Activated naive CD4-positive, alpha-beta T cell treated with Interleukin-2 at 50 U/mL for 16 hours (primary cell): ENCODE results near the gene ATOH7.
"Not testable (repeated sequence)": the region's sequence is repeated elsewhere in the genome, so short reads cannot be mapped to it uniquely, and the experiment has no call there.

Source experiments
- DNase-seq: peaks from one replicate; pipeline ENCODE4 v3.0.0-alpha.2; 2020

Gene ATOH7

DNA sequence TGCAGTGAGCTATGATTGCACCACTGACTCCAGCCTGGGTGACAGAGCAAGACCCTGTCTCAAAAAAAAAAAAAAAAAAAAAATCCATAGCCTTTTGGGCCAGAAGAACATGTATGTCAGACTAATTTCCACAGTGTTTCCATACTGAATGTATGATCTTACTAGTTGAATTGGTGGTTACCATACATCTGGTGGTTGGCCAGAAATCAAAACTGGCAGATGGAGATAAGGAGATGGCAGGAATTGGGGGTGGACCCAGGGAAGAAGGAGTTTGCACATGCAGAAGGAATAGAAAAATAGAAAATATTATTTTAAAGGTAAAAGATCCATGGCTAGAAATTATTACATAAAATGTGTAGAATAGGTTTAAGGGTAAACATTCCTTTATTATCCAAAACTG is 3.7 kb upstream of the ATOH7 start:
- DNase-seq = no peak

DNA sequence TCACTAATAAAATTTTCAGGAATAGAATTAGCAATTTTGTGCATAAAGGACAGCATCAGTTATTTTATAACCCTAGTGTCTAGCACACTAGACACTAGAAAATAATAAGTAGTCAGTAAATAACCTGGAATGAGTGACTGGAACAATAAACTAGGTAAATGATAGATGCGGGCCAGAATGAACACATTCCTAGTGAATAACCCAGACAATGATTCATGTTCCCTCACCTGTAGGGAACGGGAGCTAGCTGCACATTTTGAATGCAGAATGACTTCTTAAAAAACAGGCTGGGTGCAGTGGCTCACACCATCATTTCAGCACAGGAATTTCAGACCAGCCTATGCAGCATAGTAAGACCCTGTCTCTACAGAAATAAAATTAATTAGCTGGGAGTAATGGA is 3.2 kb upstream of the ATOH7 start:
- no peak for DNase-seq

DNA sequence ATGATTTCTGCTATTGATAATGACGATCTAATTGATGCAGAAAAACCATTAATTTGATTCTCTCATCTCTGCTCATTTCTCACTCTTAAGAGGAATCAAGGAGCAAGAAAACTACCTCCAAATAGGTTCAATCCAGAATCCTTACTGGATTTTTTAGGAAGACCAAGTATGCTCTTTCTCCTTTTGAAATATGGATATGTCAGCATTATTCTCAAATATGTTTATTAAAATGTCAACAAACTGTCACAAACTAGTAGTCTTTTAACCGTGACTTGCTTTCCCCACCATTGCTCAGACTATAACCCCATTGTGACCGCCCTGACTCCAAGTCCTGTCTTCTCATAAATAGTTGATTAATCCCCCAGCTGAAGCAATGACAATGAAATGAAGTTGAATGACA is 1.1 kb upstream of the ATOH7 start:
- no peak for DNase-seq

DNA sequence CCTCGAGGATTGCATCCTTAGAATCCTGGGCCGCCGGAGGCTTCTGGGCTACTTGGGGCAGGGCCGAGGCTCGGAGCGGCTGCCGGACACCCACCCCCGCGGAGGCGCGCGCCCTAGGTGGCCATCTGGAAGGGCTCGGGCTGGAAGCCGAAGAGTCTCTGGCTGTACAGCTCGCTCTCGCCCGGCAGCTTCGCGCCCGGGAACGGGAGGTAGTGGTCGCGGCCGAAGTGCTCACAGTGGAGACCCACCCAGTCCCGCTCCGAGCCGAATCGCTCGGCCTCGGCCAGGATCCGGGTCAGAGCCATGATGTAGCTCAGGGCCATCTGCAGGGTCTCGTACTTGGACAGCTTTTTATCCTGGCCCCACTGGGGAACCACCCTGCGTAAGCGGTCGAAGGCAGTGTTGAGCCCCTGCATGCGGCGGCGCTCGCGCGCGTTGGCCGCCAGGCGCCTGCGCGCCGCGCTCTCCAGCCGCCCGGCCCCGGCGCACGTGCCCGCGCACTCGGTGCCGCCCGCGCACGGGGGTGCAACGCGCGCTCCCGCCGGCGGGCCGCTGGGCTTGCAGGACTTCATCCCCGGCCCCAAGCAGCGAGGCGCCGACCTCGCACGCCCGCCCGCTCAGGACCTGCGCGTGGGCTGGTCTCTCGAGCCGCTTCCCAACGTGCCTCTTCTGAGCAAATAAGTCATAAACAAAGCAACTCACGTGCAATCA is 652 bp downstream of the ATOH7 start:
- peak; percentile 21 for DNase-seq

DNA sequence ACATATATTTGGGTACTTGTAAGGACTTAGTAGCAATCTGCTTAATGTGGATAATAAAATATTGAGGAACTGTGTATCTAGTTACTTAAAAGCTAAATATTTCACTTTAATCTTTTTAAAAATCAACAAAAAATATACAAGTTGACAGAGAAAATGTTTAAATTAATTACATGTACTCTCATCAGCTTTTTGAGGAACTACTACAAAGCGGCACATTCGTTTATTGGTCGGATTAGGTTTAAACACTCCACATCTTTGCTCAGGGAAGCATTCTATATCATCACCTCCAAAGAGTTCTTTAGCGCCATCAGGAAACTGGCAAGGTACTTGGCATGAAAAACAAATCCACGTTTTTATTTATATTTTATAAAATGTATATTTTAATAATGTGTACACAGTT is 1.6 kb downstream of the ATOH7 start:
- no peak for DNase-seq

DNA sequence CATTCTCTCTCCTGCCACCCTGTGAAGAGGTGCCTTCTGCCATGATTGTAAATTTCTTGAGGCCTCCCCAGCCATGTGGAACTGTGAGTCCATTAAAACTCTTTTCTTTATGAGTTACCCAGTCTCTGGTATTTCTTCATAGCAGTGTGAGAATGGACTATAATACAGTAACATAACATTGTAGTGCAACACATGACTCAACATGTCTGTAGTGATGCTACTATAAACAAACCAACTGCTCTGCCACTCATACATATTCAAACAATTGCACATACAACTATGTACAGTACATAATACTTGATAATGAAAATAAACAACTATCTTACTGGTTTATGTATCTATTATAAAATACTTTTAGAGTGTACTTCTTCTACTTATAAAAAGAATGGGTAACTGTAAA is 7.1 kb downstream of the ATOH7 start:
- DNase-seq = no peak

DNA sequence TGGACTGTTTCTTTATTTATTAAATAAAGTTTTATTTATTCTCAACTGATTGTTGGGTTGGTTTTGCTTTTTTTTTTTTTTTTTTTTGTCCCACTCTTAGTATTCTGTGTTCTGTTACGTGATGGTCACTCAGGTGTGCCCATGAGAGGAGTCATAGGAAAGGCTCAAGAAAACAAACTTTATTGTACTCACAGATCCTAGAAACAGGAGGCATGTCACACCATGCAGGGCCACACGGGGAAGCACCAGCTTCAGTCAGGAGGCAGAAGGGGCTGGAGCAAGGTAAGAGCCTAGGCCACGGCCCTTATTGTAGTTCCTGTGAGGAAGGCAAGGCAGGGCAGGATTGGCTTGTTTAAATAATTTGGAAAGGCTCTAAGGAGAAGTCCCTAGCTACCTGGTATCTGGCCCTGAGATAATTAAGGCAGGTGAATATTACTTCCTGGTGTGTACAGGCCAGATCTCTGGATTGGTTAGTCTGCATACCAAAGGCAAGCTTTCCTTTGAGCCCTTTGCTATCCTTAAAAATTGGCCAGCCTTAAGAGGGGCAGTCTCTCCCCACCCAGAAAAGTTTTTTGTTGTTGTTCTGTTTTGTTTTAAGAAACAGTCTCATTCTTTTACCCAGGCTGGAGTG is 8.3 kb downstream of the ATOH7 start:
- DNase-seq = no peak

DNA sequence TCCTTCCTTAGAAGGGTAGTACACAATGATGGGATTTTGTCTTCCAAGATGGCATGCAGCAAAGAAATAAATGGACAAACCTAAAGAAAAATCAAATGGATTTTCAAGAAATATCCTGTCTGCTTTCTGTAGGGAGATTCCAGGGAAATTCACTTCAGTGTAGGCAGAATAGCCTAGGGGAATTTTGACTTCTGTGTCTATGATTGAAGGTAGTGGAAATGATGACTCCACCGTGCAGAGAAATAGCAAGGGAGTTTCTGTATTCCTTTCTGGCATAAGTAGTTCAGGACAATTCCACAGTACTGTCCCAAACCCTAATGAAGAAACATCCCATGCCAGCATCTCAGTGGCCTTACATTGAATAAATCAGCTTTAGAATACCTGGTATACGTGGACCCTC is 9.5 kb downstream of the ATOH7 start:
- DNase-seq = no peak

DNA sequence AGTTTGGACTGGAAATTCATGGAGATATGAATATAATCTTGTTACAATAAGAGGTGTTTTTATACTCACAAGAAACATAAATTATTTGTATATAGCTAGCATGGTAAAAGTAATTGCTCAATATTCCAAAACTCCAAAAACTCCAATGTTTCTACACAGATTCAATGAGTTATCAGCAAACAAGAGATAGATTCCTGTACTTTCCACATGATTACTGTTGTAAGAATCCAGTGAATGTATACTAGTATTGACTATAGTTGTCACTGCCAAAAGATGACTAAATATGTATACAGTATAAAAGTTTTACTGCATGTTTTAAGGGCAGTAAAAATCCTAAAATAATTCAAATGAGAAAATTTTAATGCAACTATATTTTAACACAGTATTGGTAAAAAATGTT is 10.7 kb downstream of the ATOH7 start:
- no peak for DNase-seq

DNA sequence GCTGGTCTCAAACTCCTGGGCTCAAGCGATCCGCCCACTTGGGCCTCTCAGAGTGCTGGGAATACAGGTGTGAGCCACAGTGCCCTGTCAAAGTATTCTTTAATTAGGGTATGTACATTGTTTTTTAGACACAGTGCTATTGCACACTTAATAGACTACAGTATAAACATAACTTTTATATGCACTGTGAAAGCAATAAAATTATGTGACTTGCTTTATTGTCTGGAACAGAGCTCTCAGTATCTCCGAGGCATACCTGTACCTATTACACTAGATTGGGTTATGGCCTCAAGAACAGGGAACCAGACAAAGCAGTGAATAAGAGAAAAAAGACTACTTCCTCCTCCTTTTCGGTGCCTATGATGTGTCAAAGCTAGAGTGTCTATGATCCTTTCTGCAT is 13.1 kb downstream of the ATOH7 start:
- DNase-seq = no peak

DNA sequence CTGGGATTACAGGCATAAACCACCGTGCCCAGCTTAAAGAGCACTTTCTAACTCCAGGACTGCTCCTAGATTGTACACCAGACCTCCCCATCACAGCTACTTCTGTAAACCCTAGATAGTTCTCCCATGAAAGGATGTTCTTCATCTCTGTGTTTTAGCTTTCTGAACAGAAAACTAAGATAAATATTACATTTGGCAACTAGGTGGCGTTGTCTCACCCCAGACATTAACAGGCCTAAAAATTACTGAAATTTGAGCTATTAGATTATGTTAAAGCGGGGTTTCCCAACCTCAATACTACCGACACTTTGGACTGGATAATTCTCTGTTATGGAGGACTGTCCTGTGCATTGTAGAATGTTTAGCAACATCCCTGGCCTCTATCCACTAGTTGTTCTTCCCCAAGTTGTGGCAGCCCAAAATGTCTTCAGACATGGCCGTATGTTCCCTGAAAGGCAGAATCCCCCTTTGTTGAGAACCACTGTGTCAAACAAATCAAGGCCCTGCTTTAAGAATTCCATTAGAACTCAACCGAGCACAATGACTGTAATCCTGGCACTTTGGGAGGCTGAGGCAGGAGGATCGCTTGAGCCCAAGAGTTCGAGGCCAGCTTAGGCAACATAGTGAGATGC is 19.1 kb downstream of the ATOH7 start:
- DNase-seq = no peak

DNA sequence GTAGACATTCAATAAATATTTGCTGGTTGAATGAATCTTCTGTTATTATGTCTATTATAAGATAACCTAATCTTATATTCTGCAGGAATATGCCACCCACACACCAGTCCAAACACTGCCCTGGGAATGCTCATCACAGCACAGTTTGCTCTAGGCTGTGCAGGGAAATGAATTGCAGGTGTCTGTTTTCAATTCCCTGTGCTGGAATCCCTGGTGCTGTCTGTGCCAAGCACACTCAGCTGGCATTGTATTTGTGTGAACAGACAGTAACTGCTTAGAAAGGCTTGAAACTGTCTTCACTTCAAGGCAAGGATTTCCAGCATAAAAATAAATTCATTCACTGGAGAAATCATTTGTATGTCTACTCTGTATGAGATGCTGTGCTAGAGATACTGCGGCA is 20.2 kb downstream of the ATOH7 start:
- no peak for DNase-seq

DNA sequence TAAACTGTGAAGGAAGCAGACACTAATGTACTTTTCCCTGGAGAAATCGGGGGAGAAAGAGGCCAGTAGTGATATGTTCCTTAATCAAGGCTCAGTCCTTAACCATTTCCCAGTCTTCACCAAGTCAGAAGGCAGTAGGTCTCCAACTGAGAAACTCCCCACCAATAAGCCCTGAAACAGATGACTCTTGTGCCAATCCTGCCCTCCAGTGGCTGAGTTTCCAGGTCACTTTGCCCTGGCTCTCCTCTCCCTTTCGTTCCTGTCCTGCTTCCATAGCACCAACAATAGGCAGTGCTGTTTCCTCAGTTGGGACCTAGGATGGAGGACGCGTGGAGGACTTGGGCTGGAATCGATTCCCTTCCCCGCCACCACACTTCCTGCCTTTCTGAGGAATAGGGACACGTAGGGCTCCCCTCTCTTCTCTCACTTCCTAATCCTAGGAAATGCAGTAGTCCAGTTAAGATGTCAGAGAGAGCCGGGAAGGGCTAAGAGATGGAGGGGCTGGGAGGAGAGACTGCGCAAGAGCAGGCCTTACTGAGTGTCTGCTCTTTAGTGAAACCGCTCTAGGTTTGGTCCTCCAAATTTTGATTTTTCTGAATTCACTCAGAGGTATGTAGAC is 23.4 kb downstream of the ATOH7 start:
- no peak for DNase-seq

DNA sequence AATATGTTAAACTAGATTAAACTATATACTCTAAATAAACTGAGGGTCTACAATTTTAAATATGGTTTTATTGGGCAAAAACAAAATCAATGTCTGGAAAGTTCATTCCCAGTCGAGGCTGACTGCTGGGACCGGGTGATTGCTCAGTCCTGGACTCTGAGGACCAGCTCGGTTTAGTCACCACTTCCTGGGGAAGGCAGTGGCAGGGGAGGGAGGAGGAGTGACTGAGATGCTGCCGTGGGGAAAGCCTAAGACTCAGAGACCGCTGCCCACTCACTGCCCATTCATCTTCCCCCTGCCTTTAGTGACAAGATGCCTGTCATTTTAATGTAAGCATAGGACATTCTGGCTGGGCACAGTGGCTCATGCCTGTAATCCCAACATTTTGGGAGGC is 29.0 kb downstream of the ATOH7 start:
- DNase-seq = no peak

DNA sequence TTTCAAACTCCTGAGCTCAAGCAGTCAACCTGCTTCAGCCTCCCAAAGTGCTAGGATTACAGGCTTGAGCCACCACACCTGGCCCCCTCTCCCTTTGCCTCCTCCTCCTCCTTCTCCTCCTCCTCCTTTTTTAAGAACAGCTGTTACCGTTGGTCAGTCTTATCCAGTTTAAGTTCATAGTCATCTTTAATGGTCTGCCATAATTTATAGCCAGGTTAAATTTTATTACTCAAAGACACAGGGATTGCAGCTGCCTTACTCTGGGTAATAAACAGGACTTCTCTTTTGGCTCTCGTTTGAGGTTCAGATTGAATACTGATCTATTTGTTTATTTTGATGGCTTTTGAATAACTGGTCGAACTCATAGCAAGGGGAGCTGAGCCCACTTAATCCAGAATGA is 35.2 kb downstream of the ATOH7 start:
- no peak for DNase-seq

DNA sequence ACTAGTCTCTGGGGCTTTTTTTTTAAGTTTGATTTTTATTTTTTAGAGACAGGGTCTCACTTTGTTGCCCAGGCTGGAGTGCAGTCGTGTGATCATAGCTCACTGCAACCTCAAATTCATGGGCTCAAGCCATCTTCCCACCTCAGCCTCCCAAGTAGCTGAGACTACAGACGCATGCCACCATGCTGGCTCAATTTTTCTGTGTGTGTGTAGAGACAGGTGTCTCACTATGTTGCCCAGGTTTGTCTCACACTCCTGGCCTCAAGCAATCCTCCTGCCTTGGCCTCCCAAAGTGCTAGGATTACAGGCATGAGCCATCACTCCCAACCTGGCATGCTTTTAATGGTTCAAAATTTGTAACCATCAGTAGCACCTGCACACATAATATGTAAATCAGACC is 36.1 kb downstream of the ATOH7 start:
- not testable (repeated sequence) for DNase-seq

DNA sequence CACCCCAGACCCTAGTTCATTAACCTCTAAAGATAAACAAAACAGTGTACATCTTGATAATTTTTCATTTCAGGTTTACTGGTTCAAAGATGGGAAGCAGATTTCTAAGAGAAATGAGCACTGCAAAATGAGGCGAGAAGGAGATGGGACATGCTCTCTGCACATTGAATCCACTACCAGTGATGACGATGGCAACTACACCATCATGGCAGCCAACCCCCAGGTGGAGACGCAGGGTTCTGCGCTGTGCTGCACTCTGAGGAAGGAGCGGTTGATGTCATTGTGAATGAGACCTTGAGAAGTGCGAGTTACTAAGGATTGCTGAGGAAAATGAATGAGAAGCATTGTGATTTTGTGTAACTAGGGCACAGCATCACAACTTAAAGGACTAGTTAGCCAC is 37.6 kb downstream of the ATOH7 start:
- DNase-seq = no peak

DNA sequence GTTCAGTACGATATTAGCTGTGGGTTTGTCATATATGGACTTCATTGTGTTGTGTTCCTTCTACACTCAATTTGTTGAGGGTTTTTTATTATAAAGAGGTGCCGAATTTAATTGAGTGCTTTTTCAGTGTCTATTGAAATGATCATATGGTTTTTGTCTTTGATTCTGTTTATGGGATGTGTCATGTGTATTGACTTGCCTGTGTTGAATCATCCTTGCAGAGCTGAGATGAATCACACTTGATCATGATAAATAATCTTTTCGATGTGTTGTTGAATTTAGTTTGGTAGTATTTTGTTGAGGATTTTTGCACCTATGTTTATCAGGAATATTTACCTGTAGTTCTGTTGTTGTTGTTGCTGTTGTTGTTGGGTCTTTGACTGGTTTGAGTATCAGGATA is 39.8 kb downstream of the ATOH7 start:
- no peak for DNase-seq

DNA sequence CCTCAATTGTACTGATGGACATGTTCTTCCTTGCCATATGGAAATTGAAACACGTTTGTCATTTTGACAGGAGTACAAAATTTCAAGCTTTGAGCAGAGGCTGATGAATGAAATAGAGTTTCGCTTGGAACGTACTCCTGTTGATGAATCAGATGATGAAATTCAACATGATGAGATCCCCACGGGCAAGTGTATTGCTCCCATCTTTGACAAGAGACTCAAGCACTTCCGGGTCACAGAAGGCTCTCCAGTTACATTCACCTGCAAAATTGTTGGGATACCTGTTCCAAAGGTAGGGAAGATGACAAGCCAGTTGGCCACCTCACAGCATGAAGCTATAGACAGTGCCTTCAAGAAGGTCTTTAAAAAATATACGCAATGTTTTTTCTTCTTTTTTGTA is 43.1 kb downstream of the ATOH7 start:
- DNase-seq = no peak

DNA sequence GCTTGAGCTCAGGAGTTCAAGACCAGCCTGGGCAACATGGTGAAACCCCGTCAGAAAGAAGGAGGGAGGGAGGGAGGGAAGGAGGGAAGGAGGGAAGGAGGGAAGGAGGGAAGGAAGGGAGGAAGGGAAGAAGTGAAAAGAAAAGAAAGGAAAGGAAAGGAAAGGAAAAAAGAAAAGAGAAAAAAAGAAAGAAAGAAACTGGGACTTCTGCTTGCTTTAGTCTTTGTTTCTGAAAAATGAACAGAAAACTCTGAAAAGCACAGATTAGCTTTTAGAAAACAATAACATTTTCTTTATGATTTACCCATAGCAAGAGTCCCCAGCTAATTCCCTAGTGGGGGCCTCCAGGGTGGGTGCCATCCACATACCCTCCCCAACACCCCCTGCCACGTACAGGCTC is 46.8 kb downstream of the ATOH7 start:
- DNase-seq = no peak

DNA sequence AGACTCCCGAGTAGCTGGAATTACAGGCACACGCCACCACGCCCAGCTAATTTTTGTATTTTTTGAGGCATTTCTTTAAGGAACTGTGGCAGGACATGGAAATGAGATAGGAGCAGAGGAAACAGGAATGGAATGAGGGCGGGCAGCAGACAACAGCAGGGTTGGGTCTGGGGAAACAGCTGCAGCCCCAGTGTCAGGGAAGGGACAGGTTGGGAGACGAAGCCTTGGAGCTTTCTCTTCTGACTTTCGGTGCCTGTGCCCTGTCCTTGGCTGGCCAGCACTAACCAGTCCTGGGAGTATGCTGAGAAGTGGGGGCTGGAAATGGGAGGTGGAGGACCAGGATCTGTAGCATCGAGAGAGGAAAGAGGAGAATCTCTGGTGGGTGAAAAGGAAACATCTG is 47.4 kb downstream of the ATOH7 start:
- DNase-seq = no peak
